ENCODE measurements around the gene CPNE4. TPM values are rescaled to one million over a fixed set of nuclear protein-coding genes. Genes with fewer than 3 reads are reported as not detected.

CPNE4 gene
- total RNA-seq, 1 experiment from 2014 or later, result 1.9 TPM

DNA sequence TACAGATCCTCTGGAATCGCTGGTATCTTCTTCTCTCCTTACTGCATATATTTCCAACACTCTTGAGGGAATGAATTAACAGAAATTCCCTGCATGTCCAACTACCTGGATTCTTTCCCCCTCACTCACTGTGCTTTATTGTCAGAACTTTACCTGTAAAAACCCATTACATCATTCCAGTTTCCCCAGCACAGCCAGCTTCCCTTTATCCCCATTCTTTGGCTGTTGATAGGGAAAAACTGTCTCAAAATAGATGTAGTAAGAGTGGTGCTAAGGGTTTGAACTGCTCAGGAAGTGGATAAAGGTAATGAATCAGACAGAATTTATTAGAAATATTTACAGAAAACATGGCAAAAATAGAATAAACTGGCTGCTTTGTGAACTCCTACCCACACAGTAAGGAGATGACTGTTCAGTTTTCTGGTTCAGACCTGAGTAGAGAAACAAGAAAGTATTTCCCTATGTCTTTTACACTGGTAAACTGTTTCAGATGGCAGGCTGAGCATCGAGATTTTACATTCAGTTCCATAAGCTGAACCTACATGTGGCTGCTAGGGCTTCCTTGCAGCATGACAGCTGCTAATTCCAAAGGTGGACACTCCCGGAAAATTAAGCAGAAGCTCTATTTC is 188.4 kb downstream of the CPNE4 start:
- H2AK5ac ChIP-seq (ENCODE audit: insufficient read length, low read length), result no peak overlapping the region
- no peak overlapping the region for H3K27ac ChIP-seq (ENCODE audit: insufficient read length, low read depth, low read length)
- WGBS (ENCODE audit: extremely low coverage, insufficient read length, low lambda C conversion rate), result no CpG with 5 or more reads among the region's 3 CpGs
- H3K79me2 ChIP-seq (ENCODE audit: insufficient read depth, low read length), result no peaks in the 10 kb centered on the region
- H3T11ph ChIP-seq (ENCODE audit: low read length), result no peak overlapping the region
- H3K79me1 ChIP-seq (ENCODE audit: insufficient read depth, low read depth, low read length, poor library complexity, severe bottlenecking), result no peaks in the 10 kb centered on the region
- Mint-ChIP-seq H3K4me1 (no peaks in the 10 kb centered on the region), H3K27me3 (ENCODE audit: low read depth) (no peaks in the 10 kb centered on the region), H3K4me3 (no peak overlapping the region; a peak in 1 of 5 replicates), H3K36me3 (ENCODE audit: insufficient read depth in 1 of 3, low read depth in 3 of 3) (no peaks in the 10 kb centered on the region), H3K27ac (no peak overlapping the region), H3K9me3 (no peaks in the 10 kb centered on the region; a peak in 1 of 5 replicates)
- no peaks in the 10 kb centered on the region for H3K27me3 ChIP-seq (ENCODE audit: insufficient read depth, low read length)
- no peak overlapping the region for H2BK120ac ChIP-seq (ENCODE audit: low read depth, low read length, poor library complexity, severe bottlenecking)
- H4K91ac ChIP-seq (ENCODE audit: insufficient read length, low read depth, low read length), result no peak overlapping the region
- no peak for DNase-seq
- TF ChIP-seq CTCF (conservative IDR thresholded peaks at IDR 0.05), result no peak
- no peak overlapping the region for H3K18ac ChIP-seq (ENCODE audit: insufficient read length, low read depth, low read length)
- H2BK12ac ChIP-seq (ENCODE audit: insufficient read length, low read depth, low read length), result no peak overlapping the region
- no peak overlapping the region for H3K56ac ChIP-seq (ENCODE audit: insufficient read length, low read depth, low read length)
- no peak overlapping the region for H3K9ac ChIP-seq (ENCODE audit: extremely low read depth, insufficient read length, low read length)
- H3K9me3 ChIP-seq (ENCODE audit: control insufficient read depth, low read depth, low read length), result no peaks in the 10 kb centered on the region
- H4K20me1 ChIP-seq (ENCODE audit: control insufficient read depth, insufficient read depth, insufficient read length), result no peaks in the 10 kb centered on the region
- no peak overlapping the region for H4K5ac ChIP-seq (ENCODE audit: insufficient read length, low read depth, low read length)
- H2BK20ac ChIP-seq (ENCODE audit: low read depth, low read length, poor library complexity, severe bottlenecking), result no peak overlapping the region
- H3K4ac ChIP-seq (ENCODE audit: low read depth, low read length), result no peak overlapping the region
- H2BK5ac ChIP-seq (ENCODE audit: insufficient read length, low read length), result no peak overlapping the region
- H3K23me2 ChIP-seq (ENCODE audit: insufficient read length, low read depth, low read length, poor library complexity, severe bottlenecking), result no peaks in the 10 kb centered on the region
- no peak overlapping the region for H4K8ac ChIP-seq (replicated peaks; ENCODE audit: insufficient read length, low read depth, low read length)
- no peak overlapping the region for H2AFZ ChIP-seq (ENCODE audit: low read length)
- H3K23ac ChIP-seq (ENCODE audit: insufficient read length, low read depth, low read length), result no peak overlapping the region
- H2BK15ac ChIP-seq (ENCODE audit: low read depth, low read length), result no peak overlapping the region
- no peaks in the 10 kb centered on the region for H3K4me1 ChIP-seq (ENCODE audit: insufficient read depth, low read length)
- no peak overlapping the region for H3K14ac ChIP-seq (ENCODE audit: insufficient read depth, low read length)
- H3K4me2 ChIP-seq (ENCODE audit: insufficient read depth, insufficient read length, low read length), result no peak overlapping the region
